Hippocampal formation (tissue), 2 donors: ENCODE measurements around the gene CATSPERE.

Experiments used
- DNase-seq, 2 donors: peaks; one replicate each; lab custom pipeline; 2025; lab: John Stamatoyannopoulos, UW

Gene CATSPERE

GRCh38 chr1:244461245-244462071, at the start of gene CATSPERE:
Gene CATSPERE, plus strand, starts transcription at chr1:244461273. Its CDS starts 157 bp downstream, at chr1:244461430.
- DNase-seq = peak; percentile 68 to 80

GRCh38 chr1:244412176-244412575, 48.9 kb upstream of the CATSPERE start:
- peak in 1 of 2 donors; percentile 28 for DNase-seq

GRCh38 chr1:244413736-244414135, 47.3 kb upstream of the CATSPERE start:
- no peak for DNase-seq

GRCh38 chr1:244414543-244414942, 46.5 kb upstream of the CATSPERE start:
- no peak for DNase-seq

GRCh38 chr1:244419024-244419423, 42.0 kb upstream of the CATSPERE start:
- no peak for DNase-seq

- DNase-seq = no peak
Observed at GRCh38 chr1:244422174-244422573, 38.9 kb upstream of the CATSPERE start.

- no peak for DNase-seq
Observed at GRCh38 chr1:244424649-244425334, 36.3 kb upstream of the CATSPERE start.

GRCh38 chr1:244427647-244428046, 33.4 kb upstream of the CATSPERE start:
- no peak for DNase-seq

- DNase-seq = no peak
Observed at GRCh38 chr1:244429818-244430217, 31.3 kb upstream of the CATSPERE start.

GRCh38 chr1:244431166-244431565, 29.9 kb upstream of the CATSPERE start:
- DNase-seq = peak in 1 of 2 donors; percentile 75

- no peak for DNase-seq
Observed at GRCh38 chr1:244435562-244436205, 25.4 kb upstream of the CATSPERE start.

GRCh38 chr1:244436336-244437085, 24.6 kb upstream of the CATSPERE start:
- no peak for DNase-seq

GRCh38 chr1:244437086-244437468, 24.0 kb upstream of the CATSPERE start:
- DNase-seq = no peak

GRCh38 chr1:244439391-244440032, 21.6 kb upstream of the CATSPERE start:
- DNase-seq = no peak

- no peak for DNase-seq
Observed at GRCh38 chr1:244442850-244443249, 18.2 kb upstream of the CATSPERE start.

- DNase-seq = no peak
Observed at GRCh38 chr1:244444854-244445253, 16.2 kb upstream of the CATSPERE start.

- peak; percentile 21 to 38 for DNase-seq
Observed at GRCh38 chr1:244445320-244446181, 15.5 kb upstream of the CATSPERE start.

GRCh38 chr1:244447024-244447423, 14.0 kb upstream of the CATSPERE start:
- DNase-seq = no peak

GRCh38 chr1:244447552-244447951, 13.5 kb upstream of the CATSPERE start:
- DNase-seq = no peak

- DNase-seq = no peak
Observed at GRCh38 chr1:244448279-244449036, 12.6 kb upstream of the CATSPERE start.
